Activated CD4-positive, CD25-positive, alpha-beta regulatory T cell (primary cell): ENCODE data around the gene RUNDC3A.
"Not testable (repeated sequence)": the region's sequence is repeated elsewhere in the genome, so short reads cannot be mapped to it uniquely, and the experiment has no call there.

Experiments used
- DNase-seq, 4 experiments: peaks; one replicate each; lab custom pipeline; 2025; lab: John Stamatoyannopoulos, UW

RUNDC3A gene

GRCh38 chr17:44318077-44318892, 9.9 kb downstream of the RUNDC3A start:
- DNase-seq, result no peak

GRCh38 chr17:44320066-44320465, 11.7 kb downstream of the RUNDC3A start:
- no peak for DNase-seq

GRCh38 chr17:44321246-44322120, 13.1 kb downstream of the RUNDC3A start:
- DNase-seq, result no peak

- no peak for DNase-seq
Measured at GRCh38 chr17:44322236-44322895, 14.0 kb downstream of the RUNDC3A start.

GRCh38 chr17:44323359-44324091, 15.1 kb downstream of the RUNDC3A start:
- DNase-seq, result no peak

- no peak for DNase-seq
Measured at GRCh38 chr17:44324092-44324570, 15.7 kb downstream of the RUNDC3A start.

GRCh38 chr17:44324571-44325275, 16.3 kb downstream of the RUNDC3A start, which contains the start of gene SLC25A39:
SLC25A39 (minus strand) TSS chr17:44324823; CDS start chr17:44323562, 1,261 bp downstream.
- DNase-seq, result peak; percentile 85 to 93 (median 88)

- DNase-seq, result peak; percentile 76 to 93 (median 83)
Measured at GRCh38 chr17:44326861-44327444, 18.6 kb downstream of the RUNDC3A start.

- no peak for DNase-seq
Measured at GRCh38 chr17:44327715-44328449, 19.5 kb downstream of the RUNDC3A start.

- not testable (repeated sequence) for DNase-seq
Measured at GRCh38 chr17:44329516-44329915, 21.1 kb downstream of the RUNDC3A start.

- DNase-seq, result not testable (repeated sequence)
Measured at GRCh38 chr17:44330263-44330662, 21.9 kb downstream of the RUNDC3A start.

GRCh38 chr17:44331249-44331760, 22.9 kb downstream of the RUNDC3A start:
- DNase-seq, result peak in 3 of 4 experiments; percentile 34 to 45 (median 36)

GRCh38 chr17:44333371-44333770, 25.0 kb downstream of the RUNDC3A start:
- no peak for DNase-seq

- no peak for DNase-seq
Measured at GRCh38 chr17:44334315-44334714, 25.9 kb downstream of the RUNDC3A start.

- DNase-seq, result no peak
Measured at GRCh38 chr17:44334727-44335126, 26.3 kb downstream of the RUNDC3A start.

GRCh38 chr17:44335564-44335963, 27.2 kb downstream of the RUNDC3A start:
- DNase-seq, result no peak

- DNase-seq, result no peak
Measured at GRCh38 chr17:44335968-44336367, 27.6 kb downstream of the RUNDC3A start.

GRCh38 chr17:44338702-44339101, 30.3 kb downstream of the RUNDC3A start:
- DNase-seq, result no peak

- DNase-seq, result not testable (repeated sequence)
Measured at GRCh38 chr17:44340553-44340952, 32.2 kb downstream of the RUNDC3A start.
